ACC112 (cell line): ENCODE measurements around the gene SEPTIN5.

Experiments used
- H2AFZ ChIP-seq: fragments of 200-600 bp; sonication (generic); one replicate; pipeline ENCODE4 v1.6.0; 2017; ENCODE audit warnings: antibody characterized with exemption, low read length; ENCODE audit not compliant: unreplicated experiment
- H3K27ac ChIP-seq: fragments of 200-600 bp; sonication (generic); 2 replicates; pipeline ENCODE4 v1.5.1; 2014; ENCODE audit warnings: low read depth, mild to moderate bottlenecking, antibody characterized with exemption, low read length, moderate library complexity
- H3K27me3 ChIP-seq: fragments of 200-600 bp; sonication (generic); 2 replicates; pipeline ENCODE4 v1.6.1; 2014; ENCODE audit warnings: mild to moderate bottlenecking, antibody characterized with exemption, low read length, moderate library complexity, mixed read lengths; ENCODE audit not compliant: insufficient read depth
- H3K36me3 ChIP-seq: fragments of 200-600 bp; sonication (generic); 2 replicates; pipeline ENCODE4 v1.6.1; 2016; ENCODE audit warnings: mild to moderate bottlenecking, antibody characterized with exemption, low read length, moderate library complexity, mixed read lengths; ENCODE audit not compliant: insufficient read depth
- H3K4me1 ChIP-seq: fragments of 200-600 bp; sonication (generic); one replicate; pipeline ENCODE4 v1.6.1; 2016; ENCODE audit warnings: low read length, mixed read lengths; ENCODE audit not compliant: insufficient read depth, unreplicated experiment, control insufficient read depth
- H3K4me3 ChIP-seq: fragments of 200-600 bp; sonication (generic); 2 replicates; pipeline ENCODE4 v1.5.1; 2014; ENCODE audit warnings: mild to moderate bottlenecking, low read depth, low read length
- H3K79me2 ChIP-seq: fragments of 200-600 bp; sonication (generic); one replicate; pipeline ENCODE4 v1.6.0; 2016; ENCODE audit warnings: low read length; ENCODE audit not compliant: control insufficient read depth, unreplicated experiment, insufficient read depth

SEPTIN5 gene

GRCh38 chr22:19737846-19738663 is 23.8 kb downstream of the SEPTIN5 start:
- H3K36me3 ChIP-seq, result no peaks in the 10 kb centered on the region
- no peaks in the 10 kb centered on the region for H3K27me3 ChIP-seq
- no peaks in the 10 kb centered on the region for H3K4me1 ChIP-seq
- no peak overlapping the region for H3K27ac ChIP-seq
- H3K4me3 ChIP-seq, result no peak overlapping the region
- no peak overlapping the region for H2AFZ ChIP-seq
- no peaks in the 10 kb centered on the region for H3K79me2 ChIP-seq

DNA sequence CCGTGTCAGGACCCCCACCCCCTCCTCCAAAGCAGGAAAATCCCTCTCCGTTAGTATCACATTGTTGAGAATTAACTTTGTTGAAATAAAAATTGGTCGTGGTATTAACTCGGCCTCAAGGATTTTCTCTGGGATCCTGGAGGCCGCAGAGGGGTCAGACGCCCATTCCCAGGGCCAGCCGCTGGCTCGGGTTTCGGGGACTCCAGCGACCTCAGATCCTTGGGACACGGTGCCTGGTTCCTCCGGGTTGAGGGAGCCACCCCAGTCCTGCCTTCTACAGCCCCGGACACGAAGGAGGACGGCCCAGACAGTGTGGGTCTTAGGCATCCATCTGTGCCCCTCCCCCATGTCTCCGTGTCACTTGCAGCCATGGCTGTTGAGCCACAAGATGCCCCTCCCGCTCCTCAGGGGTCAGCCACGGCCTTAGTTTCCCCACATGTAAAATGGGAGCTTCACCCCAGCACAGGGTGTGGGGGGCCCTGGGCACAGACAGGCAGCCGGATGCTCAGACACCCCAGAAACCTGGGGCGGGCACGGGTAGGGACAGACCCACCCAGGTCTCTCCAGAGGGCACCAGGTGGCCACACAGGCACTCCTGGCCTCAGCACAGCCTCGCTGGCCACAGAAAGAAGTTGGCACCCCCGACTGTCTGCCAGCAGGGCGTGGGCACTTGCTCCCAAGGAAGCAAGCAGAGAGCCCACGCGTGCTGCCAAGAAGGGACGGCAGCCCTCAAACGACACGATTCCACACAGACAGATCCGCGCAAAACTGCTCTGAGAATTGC is 24.6 kb downstream of the SEPTIN5 start:
- no peak overlapping the region for H2AFZ ChIP-seq
- H3K27ac ChIP-seq, result no peak overlapping the region
- no peaks in the 10 kb centered on the region for H3K27me3 ChIP-seq
- H3K79me2 ChIP-seq, result no peaks in the 10 kb centered on the region
- H3K36me3 ChIP-seq, result no peaks in the 10 kb centered on the region
- H3K4me3 ChIP-seq, result no peak overlapping the region
- no peaks in the 10 kb centered on the region for H3K4me1 ChIP-seq

DNA sequence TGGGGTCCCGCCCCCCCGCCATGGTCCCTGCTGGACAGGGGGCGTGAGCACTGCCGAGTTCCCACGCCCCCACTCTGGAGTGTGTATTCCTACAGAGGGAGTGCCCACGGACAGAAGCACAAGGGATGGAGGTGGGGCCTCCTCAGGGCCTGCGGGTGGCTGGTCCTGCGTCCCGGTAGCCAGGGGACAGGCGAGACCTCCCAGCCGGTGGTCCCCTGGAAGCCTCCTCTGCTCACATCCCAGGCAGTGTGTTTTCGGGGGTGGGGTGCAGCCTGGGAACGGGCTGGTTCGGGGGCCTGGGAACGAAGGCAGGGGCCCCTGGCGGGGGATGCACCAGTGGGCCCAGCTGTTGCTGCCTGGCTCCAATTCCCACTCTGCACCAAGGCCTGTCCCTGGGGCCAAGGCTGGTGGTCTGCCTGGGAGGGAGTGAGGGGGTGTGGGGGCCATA is 25.2 kb downstream of the SEPTIN5 start:
- H3K4me3 ChIP-seq, result no peak overlapping the region
- no peak overlapping the region for H3K27ac ChIP-seq
- no peaks in the 10 kb centered on the region for H3K79me2 ChIP-seq
- H2AFZ ChIP-seq, result no peak overlapping the region
- no peaks in the 10 kb centered on the region for H3K27me3 ChIP-seq
- no peaks in the 10 kb centered on the region for H3K4me1 ChIP-seq
- no peaks in the 10 kb centered on the region for H3K36me3 ChIP-seq

DNA sequence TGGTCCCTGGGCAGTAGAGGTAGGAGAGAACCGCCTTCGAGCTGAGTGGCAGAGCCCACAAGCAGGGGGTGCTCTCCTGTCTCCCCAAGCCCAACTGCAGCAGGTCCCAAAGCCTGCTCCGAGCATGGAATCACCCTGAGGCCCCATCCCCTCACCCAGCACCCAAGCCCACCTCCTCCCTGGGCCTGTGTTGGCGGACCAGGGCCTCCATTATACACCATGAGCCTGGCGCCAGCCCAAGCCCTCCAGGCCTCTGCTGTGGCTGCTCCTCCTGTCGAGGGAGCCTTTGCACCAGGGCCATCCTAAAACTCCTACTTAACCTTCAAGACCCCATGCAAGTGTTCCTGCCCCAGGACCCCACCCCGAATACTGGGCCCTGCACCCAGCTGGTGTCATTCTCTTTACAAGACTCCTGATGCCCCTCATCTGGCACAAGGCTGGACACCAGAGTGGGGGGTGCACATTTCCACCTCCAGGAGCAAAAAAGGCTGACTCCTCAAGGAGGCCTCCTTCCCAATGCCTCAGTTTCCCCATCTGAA is 25.7 kb downstream of the SEPTIN5 start:
- no peaks in the 10 kb centered on the region for H3K27me3 ChIP-seq
- no peaks in the 10 kb centered on the region for H3K36me3 ChIP-seq
- H3K27ac ChIP-seq, result no peak overlapping the region
- no peaks in the 10 kb centered on the region for H3K79me2 ChIP-seq
- no peak overlapping the region for H2AFZ ChIP-seq
- no peaks in the 10 kb centered on the region for H3K4me1 ChIP-seq
- no peak overlapping the region for H3K4me3 ChIP-seq

GRCh38 chr22:19740586-19740985 is 26.3 kb downstream of the SEPTIN5 start:
- Histone ChIP-seq H3K79me2 (no peaks in the 10 kb centered on the region), H2AFZ (no peak overlapping the region), H3K27ac (no peak overlapping the region), H3K27me3 (no peaks in the 10 kb centered on the region), H3K36me3 (no peaks in the 10 kb centered on the region), H3K4me3 (no peak overlapping the region), H3K4me1 (no peaks in the 10 kb centered on the region)

DNA sequence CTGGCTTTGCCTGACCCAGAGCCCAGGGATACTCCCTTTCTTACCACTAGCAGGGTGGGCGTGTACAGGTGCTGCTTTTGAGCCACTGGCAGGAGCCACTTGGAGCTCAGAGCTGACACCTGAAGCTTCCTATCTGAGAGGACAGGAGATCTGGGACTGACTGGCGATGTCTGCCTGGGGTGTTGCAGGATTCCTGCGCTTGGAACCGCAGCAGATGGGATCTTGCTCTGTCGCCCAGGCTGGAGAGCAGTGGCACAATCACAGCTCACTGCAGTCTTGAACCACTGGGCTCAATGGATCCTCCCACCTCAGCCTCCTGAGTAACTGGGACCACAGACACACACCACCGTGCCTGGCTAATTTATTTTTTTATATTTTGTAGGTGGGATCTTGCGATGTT is 26.8 kb downstream of the SEPTIN5 start:
- H3K27me3 ChIP-seq, result no peaks in the 10 kb centered on the region
- H2AFZ ChIP-seq, result no peak overlapping the region
- H3K79me2 ChIP-seq, result no peaks in the 10 kb centered on the region
- H3K4me1 ChIP-seq, result no peaks in the 10 kb centered on the region
- no peak overlapping the region for H3K27ac ChIP-seq
- no peak overlapping the region for H3K4me3 ChIP-seq
- no peaks in the 10 kb centered on the region for H3K36me3 ChIP-seq

DNA sequence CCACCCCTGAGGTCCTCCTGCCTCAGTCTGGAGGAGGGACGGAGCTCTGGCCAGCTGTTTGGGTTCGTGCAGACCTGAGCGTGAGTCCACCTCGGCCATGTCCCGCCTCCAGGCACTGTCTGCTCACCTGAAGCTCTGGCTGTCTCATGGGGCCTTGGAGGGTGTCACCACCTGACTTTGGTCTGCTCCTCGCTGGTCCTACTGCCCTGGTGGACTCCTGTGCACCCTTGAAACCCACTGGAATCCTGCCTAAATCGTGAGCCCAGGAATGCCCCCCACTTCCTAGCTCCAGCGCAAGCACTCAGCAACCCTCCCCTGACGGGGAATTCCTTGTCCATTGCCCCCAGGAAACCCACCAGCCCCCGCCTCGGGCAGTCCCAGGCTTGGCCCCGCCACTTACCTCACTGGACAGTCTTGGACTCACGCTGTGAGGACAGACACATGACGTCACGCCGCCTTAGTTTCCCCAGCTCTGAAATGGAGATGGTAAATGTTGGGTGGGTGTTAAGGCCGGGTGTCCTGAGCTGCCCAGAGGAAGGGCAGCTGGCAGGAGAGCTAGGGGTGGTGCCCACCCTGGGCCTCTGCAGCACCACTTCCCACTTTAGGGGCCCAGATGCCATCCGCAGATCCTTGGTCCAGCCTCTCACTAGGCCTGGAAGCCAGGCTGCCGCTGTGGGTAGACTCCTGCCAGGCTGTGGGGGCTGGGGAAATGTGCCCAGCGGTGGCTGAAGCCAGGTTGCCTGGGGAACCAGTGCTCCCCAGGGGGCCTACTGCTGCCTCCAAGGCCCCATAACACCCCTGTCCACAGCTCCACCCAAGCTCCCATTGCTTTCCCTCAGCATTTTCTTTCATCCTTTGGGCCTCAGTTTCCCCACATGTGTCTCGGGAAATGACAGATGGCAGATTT is 28.1 kb downstream of the SEPTIN5 start:
- no peak overlapping the region for H2AFZ ChIP-seq

DNA sequence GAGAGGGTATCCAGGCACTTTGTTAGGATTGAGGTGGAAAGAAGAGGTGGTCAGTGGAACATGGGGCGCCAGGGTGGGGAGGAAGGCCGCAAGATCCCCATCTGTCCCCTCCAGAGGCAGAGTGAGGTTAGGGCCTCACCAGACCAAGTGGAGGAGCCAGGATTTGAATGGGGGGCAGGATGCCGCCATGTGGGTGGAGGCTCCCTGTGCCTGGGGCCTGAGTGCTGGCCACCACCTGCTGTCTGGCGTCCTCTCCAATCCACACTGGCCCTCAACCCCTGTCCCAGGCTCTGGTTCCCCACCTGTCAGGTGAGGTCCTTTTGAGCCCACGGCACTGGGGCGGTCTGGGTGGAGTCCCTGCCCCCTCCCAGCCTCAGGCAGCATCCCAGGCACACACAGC is 28.8 kb downstream of the SEPTIN5 start:
- no peaks in the 10 kb centered on the region for H3K27me3 ChIP-seq
- no peaks in the 10 kb centered on the region for H3K36me3 ChIP-seq
- H2AFZ ChIP-seq, result no peak overlapping the region
- no peak overlapping the region for H3K27ac ChIP-seq
- no peaks in the 10 kb centered on the region for H3K79me2 ChIP-seq
- no peak overlapping the region for H3K4me3 ChIP-seq
- H3K4me1 ChIP-seq, result no peaks in the 10 kb centered on the region

More for the DNA sequence above, 28.1 kb downstream of the SEPTIN5 start:
- no peak overlapping the region for H3K4me3 ChIP-seq
- no peak overlapping the region for H3K27ac ChIP-seq
- no peaks in the 10 kb centered on the region for H3K4me1 ChIP-seq
- H3K36me3 ChIP-seq, result no peaks in the 10 kb centered on the region
- no peaks in the 10 kb centered on the region for H3K79me2 ChIP-seq
- no peaks in the 10 kb centered on the region for H3K27me3 ChIP-seq

GRCh38 chr22:19743651-19744050 is 29.3 kb downstream of the SEPTIN5 start:
- Histone ChIP-seq H3K79me2 (no peaks in the 10 kb centered on the region), H3K36me3 (no peaks in the 10 kb centered on the region), H3K27ac (no peak overlapping the region), H3K27me3 (no peaks in the 10 kb centered on the region), H3K4me3 (no peak overlapping the region), H3K4me1 (no peaks in the 10 kb centered on the region), H2AFZ (no peak overlapping the region)

DNA sequence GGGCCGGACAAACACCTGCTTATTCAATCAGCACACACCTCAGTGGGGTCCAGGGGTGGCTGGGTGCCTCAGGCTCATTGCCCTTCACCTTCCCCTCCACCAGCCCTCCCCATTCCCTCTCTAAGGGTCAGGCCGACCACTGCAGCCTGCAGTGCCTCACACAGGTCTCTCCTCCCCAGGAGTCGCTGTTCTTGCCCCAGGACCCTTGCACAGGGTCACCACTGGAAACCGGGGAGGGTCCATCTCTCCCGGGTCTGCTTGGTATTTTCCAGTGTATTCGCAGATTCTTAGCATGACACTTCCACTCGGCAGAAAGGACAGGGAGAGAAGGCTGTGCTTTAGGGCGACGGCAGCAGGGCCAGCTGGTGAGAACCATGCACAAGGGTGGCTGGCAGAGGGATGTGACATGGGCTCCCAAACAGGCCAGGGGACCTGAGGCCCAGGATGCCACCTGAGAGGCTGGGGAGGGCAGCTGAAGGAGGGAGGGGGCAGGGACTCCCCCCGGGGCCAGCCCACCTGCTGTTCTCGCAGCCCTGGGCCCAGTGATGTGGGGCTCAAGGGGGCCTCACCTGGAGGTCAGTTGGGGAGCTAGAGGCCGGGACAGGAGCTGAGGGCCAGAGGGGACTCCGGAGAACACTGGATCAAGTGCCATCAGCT is 30.2 kb downstream of the SEPTIN5 start:
- no peak overlapping the region for H2AFZ ChIP-seq
- no peaks in the 10 kb centered on the region for H3K27me3 ChIP-seq
- H3K4me1 ChIP-seq, result no peaks in the 10 kb centered on the region
- H3K27ac ChIP-seq, result no peak overlapping the region
- H3K36me3 ChIP-seq, result no peaks in the 10 kb centered on the region
- H3K4me3 ChIP-seq, result no peak overlapping the region
- no peaks in the 10 kb centered on the region for H3K79me2 ChIP-seq
